Panc1 (cell line): ENCODE results near the gene CFAP299. TPM values are rescaled to one million over a fixed set of nuclear protein-coding genes. Genes with fewer than 3 reads are reported as not detected.

Source experiments
- ATAC-seq: fragments of 200-7000 bp; cut with Tn5 transposase; 2 replicates; pipeline ENCODE4 v1.9.1; 2020; ENCODE audit warnings: mild to moderate bottlenecking, moderate library complexity
- Bru-seq: library from RNA; stranded (reverse); fragments of 400-500 nt; gene quantifications from one replicate; lab custom pipeline; 2021; lab: Mats Ljungman, UMichigan
- BruChase-seq, 2 experiments: library from RNA; stranded (reverse); fragments of 400-500 nt; gene quantifications; one replicate each; lab custom pipeline; 2021; lab: Mats Ljungman, UMichigan
- BruUV-seq: library from RNA; stranded (reverse); fragments of 400-500 nt; replicated peaks from 2 replicates; lab custom pipeline; 2021; lab: Mats Ljungman, UMichigan
- CTCF ChIA-PET: fragments of 300-600 bp; sonication (Branson Sonifier 250); formaldehyde crosslinking; loops from one replicate; lab custom pipeline; 2022; ENCODE audit warnings: antibody characterized with exemption; lab: Charles Lee
- POLR2A ChIA-PET: fragments of 300-600 bp; sonication (Branson Sonifier 250); formaldehyde crosslinking; loops from one replicate; lab custom pipeline; 2022; ENCODE audit warnings: antibody characterized with exemption; lab: Charles Lee
- DNase-seq: peaks from one replicate; pipeline ENCODE4 v3.0.0-alpha.2; 2010; ENCODE audit warnings: low read depth, low spot score
- H3K27ac ChIP-seq: 2 replicates; pipeline ENCODE4 v1.5.1; 2011; ENCODE audit warnings: mild to moderate bottlenecking, low read length, inconsistent platforms
- H3K27me3 ChIP-seq: fragments of 200-500 bp; sonication (Bioruptor generic); 2 replicates; pipeline ENCODE4 v1.6.0; 2014; ENCODE audit warnings: low read length, inconsistent platforms; ENCODE audit not compliant: control insufficient read depth, insufficient read depth
- H3K36me3 ChIP-seq: fragments of 200-500 bp; sonication (Bioruptor generic); 2 replicates; pipeline ENCODE4 v1.5.1; 2014; ENCODE audit warnings: inconsistent platforms, mild to moderate bottlenecking, low read length, moderate library complexity; ENCODE audit not compliant: control insufficient read depth, insufficient read depth
- H3K4me1 ChIP-seq: 2 replicates; pipeline ENCODE4 v1.5.1; 2011; ENCODE audit warnings: inconsistent platforms, mild to moderate bottlenecking, low read length, moderate library complexity; ENCODE audit not compliant: control insufficient read depth, insufficient read depth
- H3K4me3 ChIP-seq, 2 experiments: 2 replicates each; pipeline ENCODE4 v1.5.1; 2011 to 2012; ENCODE audit warnings: low read depth in 2 of 2, low read length in 2 of 2, mild to moderate bottlenecking in 2 of 2, inconsistent platforms in 1 of 2, moderate library complexity in 1 of 2
- H3K9me3 ChIP-seq: fragments of 200-500 bp; sonication (Bioruptor generic); 2 replicates; pipeline ENCODE4 v1.5.1; 2014; ENCODE audit warnings: low read depth, mild to moderate bottlenecking, inconsistent platforms, low read length, moderate library complexity; ENCODE audit not compliant: control insufficient read depth, insufficient read depth
- POLR2AphosphoS5 ChIP-seq: IDR thresholded peaks from 2 replicates; pipeline ENCODE4 v1.6.1; 2012; ENCODE audit warnings: mild to moderate bottlenecking, low read depth, low read length, moderate library complexity
- SIN3A ChIP-seq: IDR thresholded peaks from 2 replicates; pipeline ENCODE4 v1.6.1; 2012; ENCODE audit warnings: low read depth, mild to moderate bottlenecking, low read length, moderate library complexity, borderline replicate concordance; ENCODE audit not compliant: insufficient read depth
- TCF7L2 ChIP-seq: IDR thresholded peaks from 2 replicates; pipeline ENCODE4 v1.6.1; 2011; ENCODE audit warnings: mild to moderate bottlenecking, low read depth, low read length, inconsistent platforms
- in situ Hi-C: cut with HindIII; loops from 2 replicates; pipeline ENCODE4 v1.10.0; 2016; ENCODE audit warnings: low sequenced_read_pairs, low pct_unique_long_range_greater_than_20kb
- intact Hi-C: fragments of 100-400 bp; cut with micrococcal nuclease; formaldehyde crosslinking; loops from one replicate; pipeline ENCODE4 v1.10.0; 2022; ENCODE audit not compliant: unreplicated experiment
- long read RNA-seq: library from polyadenylated mRNA; unstranded; transcript quantifications from one replicate; pipeline ENCODE4 v2.0.0, GENCODE V29; 2021; ENCODE audit not compliant: unreplicated experiment
- polyA plus RNA-seq: library from polyadenylated mRNA; unstranded; fragments of >200 nt; gene quantifications from one replicate; pipeline ENCODE4 v1.2.1, GENCODE V29; 2012; ENCODE audit warnings: missing spikeins; ENCODE audit not compliant: insufficient read length
- total RNA-seq: library from RNA; stranded (reverse); gene quantifications from one replicate; pipeline ENCODE4 v1.2.1, GENCODE V29; 2021; ENCODE audit not compliant: unreplicated experiment
- TF ChIP-seq, protein P1 (sequence below): fragments of 450-650 bp; IDR thresholded peaks from 2 replicates; pipeline ENCODE4 v1.5.1; 2017; ENCODE audit warnings: mild to moderate bottlenecking
- TF ChIP-seq, protein P2 (sequence below), 2 experiments: IDR thresholded peaks; 2 replicates each; pipeline ENCODE4 v1.6.1; 2011 to 2012; ENCODE audit warnings: low read depth in 2 of 2, control low read depth in 1 of 2, low read length in 1 of 2, mild to moderate bottlenecking in 1 of 2, moderate library complexity in 1 of 2; ENCODE audit not compliant: insufficient read depth in 1 of 2

CFAP299 gene
- total RNA-seq: not detected
- polyA plus RNA-seq: not detected
- percentile 14 among the genes with signal in this experiment for Bru-seq, nascent RNA
- percentile 15 among the genes with signal in this experiment for BruChase-seq, experiment 1, labeled RNA remaining after a 2-hour chase
- BruChase-seq, experiment 2, labeled RNA remaining after a 6-hour chase: percentile 9 among the genes with signal in this experiment
- long read RNA-seq: 0 reads

DNA sequence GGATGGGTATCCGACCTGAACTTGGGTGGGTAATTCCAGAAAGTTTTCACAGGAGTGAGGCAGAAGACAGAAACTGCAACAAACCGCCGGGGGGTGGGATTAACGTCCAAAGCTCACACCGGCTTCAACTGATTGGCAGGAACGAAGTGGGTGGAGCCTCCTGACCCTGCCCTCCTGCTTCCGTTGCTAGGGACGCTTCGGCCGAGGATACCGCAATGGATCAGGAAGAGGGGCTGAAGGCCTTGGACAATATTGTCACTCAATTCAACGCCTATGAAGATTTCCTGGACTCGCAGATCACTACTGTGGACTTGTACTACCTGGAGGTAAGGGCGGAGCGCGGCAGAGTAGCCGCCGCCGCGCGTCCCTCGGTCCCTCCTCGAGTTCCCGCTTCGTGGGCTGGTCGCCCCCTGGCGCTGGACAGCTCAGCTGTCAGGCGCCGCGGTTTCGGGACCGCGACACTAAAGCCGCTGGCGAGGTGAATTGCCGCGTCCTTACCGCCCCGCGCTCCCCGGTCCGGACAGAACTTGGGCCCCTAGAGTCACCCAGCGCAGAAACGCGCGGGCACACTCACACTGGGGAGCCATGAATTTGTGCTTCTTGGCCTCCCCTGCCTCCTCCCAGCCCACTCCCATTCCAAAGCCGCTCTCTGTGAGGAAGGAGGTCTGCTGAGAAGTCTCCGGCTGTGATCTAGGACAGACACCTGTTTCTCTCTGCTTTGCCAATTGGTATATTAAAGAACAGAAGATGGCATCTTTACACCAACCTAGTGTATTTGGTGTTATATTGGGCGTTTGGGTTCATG, at the start of gene CFAP299:
Gene CFAP299 (plus strand): TSS at position 177 of the 805 bp plus-strand sequence.
- TF ChIP-seq SIN3A: peak; percentile 95
- TF ChIP-seq POLR2AphosphoS5: no peak
- TF ChIP-seq TCF7L2: no peak
- TF ChIP-seq, protein P1, sequence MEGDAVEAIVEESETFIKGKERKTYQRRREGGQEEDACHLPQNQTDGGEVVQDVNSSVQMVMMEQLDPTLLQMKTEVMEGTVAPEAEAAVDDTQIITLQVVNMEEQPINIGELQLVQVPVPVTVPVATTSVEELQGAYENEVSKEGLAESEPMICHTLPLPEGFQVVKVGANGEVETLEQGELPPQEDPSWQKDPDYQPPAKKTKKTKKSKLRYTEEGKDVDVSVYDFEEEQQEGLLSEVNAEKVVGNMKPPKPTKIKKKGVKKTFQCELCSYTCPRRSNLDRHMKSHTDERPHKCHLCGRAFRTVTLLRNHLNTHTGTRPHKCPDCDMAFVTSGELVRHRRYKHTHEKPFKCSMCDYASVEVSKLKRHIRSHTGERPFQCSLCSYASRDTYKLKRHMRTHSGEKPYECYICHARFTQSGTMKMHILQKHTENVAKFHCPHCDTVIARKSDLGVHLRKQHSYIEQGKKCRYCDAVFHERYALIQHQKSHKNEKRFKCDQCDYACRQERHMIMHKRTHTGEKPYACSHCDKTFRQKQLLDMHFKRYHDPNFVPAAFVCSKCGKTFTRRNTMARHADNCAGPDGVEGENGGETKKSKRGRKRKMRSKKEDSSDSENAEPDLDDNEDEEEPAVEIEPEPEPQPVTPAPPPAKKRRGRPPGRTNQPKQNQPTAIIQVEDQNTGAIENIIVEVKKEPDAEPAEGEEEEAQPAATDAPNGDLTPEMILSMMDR: peak; percentile 72
- TF ChIP-seq, protein P2, sequence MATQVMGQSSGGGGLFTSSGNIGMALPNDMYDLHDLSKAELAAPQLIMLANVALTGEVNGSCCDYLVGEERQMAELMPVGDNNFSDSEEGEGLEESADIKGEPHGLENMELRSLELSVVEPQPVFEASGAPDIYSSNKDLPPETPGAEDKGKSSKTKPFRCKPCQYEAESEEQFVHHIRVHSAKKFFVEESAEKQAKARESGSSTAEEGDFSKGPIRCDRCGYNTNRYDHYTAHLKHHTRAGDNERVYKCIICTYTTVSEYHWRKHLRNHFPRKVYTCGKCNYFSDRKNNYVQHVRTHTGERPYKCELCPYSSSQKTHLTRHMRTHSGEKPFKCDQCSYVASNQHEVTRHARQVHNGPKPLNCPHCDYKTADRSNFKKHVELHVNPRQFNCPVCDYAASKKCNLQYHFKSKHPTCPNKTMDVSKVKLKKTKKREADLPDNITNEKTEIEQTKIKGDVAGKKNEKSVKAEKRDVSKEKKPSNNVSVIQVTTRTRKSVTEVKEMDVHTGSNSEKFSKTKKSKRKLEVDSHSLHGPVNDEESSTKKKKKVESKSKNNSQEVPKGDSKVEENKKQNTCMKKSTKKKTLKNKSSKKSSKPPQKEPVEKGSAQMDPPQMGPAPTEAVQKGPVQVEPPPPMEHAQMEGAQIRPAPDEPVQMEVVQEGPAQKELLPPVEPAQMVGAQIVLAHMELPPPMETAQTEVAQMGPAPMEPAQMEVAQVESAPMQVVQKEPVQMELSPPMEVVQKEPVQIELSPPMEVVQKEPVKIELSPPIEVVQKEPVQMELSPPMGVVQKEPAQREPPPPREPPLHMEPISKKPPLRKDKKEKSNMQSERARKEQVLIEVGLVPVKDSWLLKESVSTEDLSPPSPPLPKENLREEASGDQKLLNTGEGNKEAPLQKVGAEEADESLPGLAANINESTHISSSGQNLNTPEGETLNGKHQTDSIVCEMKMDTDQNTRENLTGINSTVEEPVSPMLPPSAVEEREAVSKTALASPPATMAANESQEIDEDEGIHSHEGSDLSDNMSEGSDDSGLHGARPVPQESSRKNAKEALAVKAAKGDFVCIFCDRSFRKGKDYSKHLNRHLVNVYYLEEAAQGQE (IDR thresholded peaks at IDR 0.05; ENCODE audit: insufficient read depth in 1 of 2, low read depth in 2 of 2, low read length in 1 of 2): peak in 1 of 2 experiments; percentile 56; a peak in 1 of 4 replicates
- DNase-seq (peak; percentile 73), ATAC-seq (peak; percentile 99)
- in situ Hi-C loops (no loop called here), intact Hi-C loops (loop anchor here (5.0 kb wide), 2 partner anchors 113 to 1383 kb away; no protein-coding TSS in a partner anchor)
- Histone ChIP-seq H3K4me3 (peak within 1 kb of the TSS; percentile 58 to 67), H3K27ac (peak within 1 kb of the TSS; percentile 76), H3K36me3 (no peaks in the 10 kb centered on the region), H3K4me1 (no peaks in the 10 kb centered on the region), H3K27me3 (no peaks in the 10 kb centered on the region), H3K9me3 (no peaks in the 10 kb centered on the region)
- BruUV-seq: no TSS peak
- ChIA-PET CTCF (interaction anchor here (0.6 to 1.1 kb wide), 3 partner anchors 151 to 1384 kb away, joined by 3 to 4 read pairs (median 3); no protein-coding TSS in a partner anchor), POLR2A (no interaction called here)

DNA sequence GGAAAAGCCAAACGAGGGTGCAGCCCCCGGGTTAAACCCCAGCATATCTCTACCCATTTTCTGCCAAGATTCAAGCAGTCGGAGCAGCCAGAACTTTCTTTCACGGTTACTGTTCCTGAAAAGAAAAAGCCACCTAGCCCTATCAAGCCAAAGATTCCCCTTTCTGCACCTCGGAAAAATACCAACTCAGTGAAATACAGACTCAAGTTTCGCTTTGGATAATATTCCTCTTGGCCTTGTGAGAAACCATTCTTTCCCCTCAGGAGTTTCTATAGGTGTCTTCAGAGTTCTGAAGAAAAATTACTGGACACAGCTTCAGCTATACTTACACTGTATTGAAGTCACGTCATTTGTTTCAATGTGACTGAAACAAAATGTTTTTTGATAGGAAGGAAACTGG, 49.1 kb upstream of the CFAP299 start:
- CTCF ChIA-PET: no interaction called here
- no peak overlapping the region for H3K27ac ChIP-seq
- DNase-seq: no peak

More for the DNA sequence above, 49.1 kb upstream of the CFAP299 start:
- Histone ChIP-seq H3K27me3 (no peaks in the 10 kb centered on the region), H3K4me3 (no peak overlapping the region), H3K36me3 (no peaks in the 10 kb centered on the region), H3K4me1 (no peaks in the 10 kb centered on the region), H3K9me3 (no peaks in the 10 kb centered on the region)
- intact Hi-C loops: no loop called here
- ATAC-seq: no peak
- TF ChIP-seq TCF7L2 (no peak), SIN3A (no peak), POLR2AphosphoS5 (no peak)
- TF ChIP-seq, protein P1: no peak
- TF ChIP-seq, protein P2 (IDR thresholded peaks at IDR 0.05; ENCODE audit: insufficient read depth in 1 of 2, low read depth in 2 of 2, low read length in 1 of 2): no peak
- POLR2A ChIA-PET: no interaction called here
- in situ Hi-C loops: no loop called here
- no TSS peak for BruUV-seq
